ENCODE results near the gene CALN1.

- TF ChIP-seq, protein P1, sequence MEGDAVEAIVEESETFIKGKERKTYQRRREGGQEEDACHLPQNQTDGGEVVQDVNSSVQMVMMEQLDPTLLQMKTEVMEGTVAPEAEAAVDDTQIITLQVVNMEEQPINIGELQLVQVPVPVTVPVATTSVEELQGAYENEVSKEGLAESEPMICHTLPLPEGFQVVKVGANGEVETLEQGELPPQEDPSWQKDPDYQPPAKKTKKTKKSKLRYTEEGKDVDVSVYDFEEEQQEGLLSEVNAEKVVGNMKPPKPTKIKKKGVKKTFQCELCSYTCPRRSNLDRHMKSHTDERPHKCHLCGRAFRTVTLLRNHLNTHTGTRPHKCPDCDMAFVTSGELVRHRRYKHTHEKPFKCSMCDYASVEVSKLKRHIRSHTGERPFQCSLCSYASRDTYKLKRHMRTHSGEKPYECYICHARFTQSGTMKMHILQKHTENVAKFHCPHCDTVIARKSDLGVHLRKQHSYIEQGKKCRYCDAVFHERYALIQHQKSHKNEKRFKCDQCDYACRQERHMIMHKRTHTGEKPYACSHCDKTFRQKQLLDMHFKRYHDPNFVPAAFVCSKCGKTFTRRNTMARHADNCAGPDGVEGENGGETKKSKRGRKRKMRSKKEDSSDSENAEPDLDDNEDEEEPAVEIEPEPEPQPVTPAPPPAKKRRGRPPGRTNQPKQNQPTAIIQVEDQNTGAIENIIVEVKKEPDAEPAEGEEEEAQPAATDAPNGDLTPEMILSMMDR (IDR thresholded peaks at IDR 0.05) = no peak
- TF ChIP-seq POLR2AphosphoS5 (IDR thresholded peaks at IDR 0.05) = no peak
- TF ChIP-seq POLR2A (IDR thresholded peaks at IDR 0.05; ENCODE audit: low read depth) = no peak
Observed at GRCh38 chr7:72017756-72018155, 394.4 kb downstream of the CALN1 start.
